Trophoblast cell (in vitro differentiated cells and primary cell): ENCODE results near the gene SCFD2.
A peak's percentile ranks its signal among the peaks of the same experiment; 100 is the strongest.

Experiments
- DNase-seq, 2 donors: peaks; one replicate each; pipeline ENCODE4 v3.0.0-alpha.2; 2016
- H2AFZ ChIP-seq: 2 replicates; pipeline ENCODE4 v1.6.1; 2013; ENCODE audit warnings: low read length, moderate library complexity, mild to moderate bottlenecking; ENCODE audit not compliant: insufficient read depth, poor library complexity
- H2AK5ac ChIP-seq: 2 replicates; pipeline ENCODE4 v1.6.1; 2013; ENCODE audit warnings: mild to moderate bottlenecking, low read length
- H2BK120ac ChIP-seq: 2 replicates; pipeline ENCODE4 v1.6.1; 2013; ENCODE audit warnings: low read length, mild to moderate bottlenecking, moderate library complexity; ENCODE audit not compliant: insufficient read depth, poor library complexity
- H2BK12ac ChIP-seq: 2 replicates; pipeline ENCODE4 v1.6.1; 2013; ENCODE audit warnings: mild to moderate bottlenecking, low read length, moderate library complexity
- H2BK5ac ChIP-seq: 2 replicates; pipeline ENCODE4 v1.6.1; 2013; ENCODE audit warnings: low read length, low read depth, moderate library complexity, mild to moderate bottlenecking; ENCODE audit not compliant: poor library complexity
- H3K14ac ChIP-seq: 2 replicates; pipeline ENCODE4 v1.6.1; 2013; ENCODE audit warnings: mild to moderate bottlenecking, low read length
- H3K18ac ChIP-seq: 2 replicates; pipeline ENCODE4 v1.6.1; 2013; ENCODE audit warnings: mild to moderate bottlenecking, low read length
- H3K23ac ChIP-seq: 2 replicates; pipeline ENCODE4 v1.6.1; 2013; ENCODE audit warnings: low read length
- H3K27ac ChIP-seq: 2 replicates; pipeline ENCODE4 v1.5.1; 2013; ENCODE audit warnings: low read depth, mild to moderate bottlenecking, inconsistent platforms, low read length, moderate library complexity
- H3K27me3 ChIP-seq: 2 replicates; pipeline ENCODE4 v1.6.1; 2013; ENCODE audit warnings: inconsistent platforms, mild to moderate bottlenecking, low read length, moderate library complexity; ENCODE audit not compliant: insufficient read depth
- H3K36me3 ChIP-seq, 2 experiments: 1 replicate in 1 of 2; 2 replicates in 1 of 2; pipeline ENCODE4 v1.6.1; 2013; ENCODE audit warnings: low read length in 2 of 2, mild to moderate bottlenecking in 2 of 2, moderate library complexity in 1 of 2; ENCODE audit not compliant: insufficient read depth in 2 of 2, control insufficient read depth in 1 of 2
- H3K4ac ChIP-seq: 2 replicates; pipeline ENCODE4 v1.6.1; 2013; ENCODE audit warnings: low read depth, mild to moderate bottlenecking, low read length, moderate library complexity
- H3K4me1 ChIP-seq, 2 experiments: 1 replicate in 1 of 2; 2 replicates in 1 of 2; pipeline ENCODE4 v1.6.1; 2013; ENCODE audit warnings: low read length in 2 of 2, mild to moderate bottlenecking in 2 of 2, moderate library complexity in 1 of 2; ENCODE audit not compliant: insufficient read depth in 2 of 2, control insufficient read depth in 1 of 2
- H3K4me2 ChIP-seq: 2 replicates; pipeline ENCODE4 v1.6.1; 2013; ENCODE audit warnings: inconsistent platforms, mild to moderate bottlenecking, low read length, moderate library complexity
- H3K4me3 ChIP-seq: 2 replicates; pipeline ENCODE4 v1.5.1; 2013; ENCODE audit warnings: mild to moderate bottlenecking, low read depth, low read length, inconsistent platforms
- H3K79me1 ChIP-seq: one replicate; pipeline ENCODE4 v1.6.1; 2013; ENCODE audit warnings: low read length
- H3K79me2 ChIP-seq: 2 replicates; pipeline ENCODE4 v1.6.1; 2013; ENCODE audit warnings: low read length, mild to moderate bottlenecking; ENCODE audit not compliant: control insufficient read depth, insufficient read depth, poor library complexity
- H3K9ac ChIP-seq: 2 replicates; pipeline ENCODE4 v1.6.1; 2013; ENCODE audit warnings: mild to moderate bottlenecking, low read length
- H3K9me3 ChIP-seq: 2 replicates; pipeline ENCODE4 v1.6.1; 2013; ENCODE audit warnings: low read depth, mild to moderate bottlenecking, control low read depth, inconsistent platforms, low read length; ENCODE audit not compliant: insufficient read depth
- H4K12ac ChIP-seq: 2 replicates; pipeline ENCODE4 v1.6.1; 2013; ENCODE audit warnings: low read depth, mild to moderate bottlenecking, low read length, moderate library complexity
- H4K8ac ChIP-seq: 2 replicates; pipeline ENCODE4 v1.6.1; 2013; ENCODE audit warnings: low read depth, mild to moderate bottlenecking, low read length, moderate library complexity
- H4K91ac ChIP-seq: one replicate; pipeline ENCODE4 v1.6.1; 2013; ENCODE audit warnings: low read depth, mild to moderate bottlenecking, low read length, moderate library complexity
- WGBS: extraction: QIAGEN DNeasy Blood & Tissue Kit; methylation state at CpG from one replicate; pipeline ENCODE4 v1.1.7; 2013; ENCODE audit warnings: missing lambda C conversion rate; ENCODE audit not compliant: insufficient read length, insufficient coverage; ENCODE audit errors: extremely low coverage; 5-methylcytosine and 5-hydroxymethylcytosine counted together

Gene SCFD2

DNA sequence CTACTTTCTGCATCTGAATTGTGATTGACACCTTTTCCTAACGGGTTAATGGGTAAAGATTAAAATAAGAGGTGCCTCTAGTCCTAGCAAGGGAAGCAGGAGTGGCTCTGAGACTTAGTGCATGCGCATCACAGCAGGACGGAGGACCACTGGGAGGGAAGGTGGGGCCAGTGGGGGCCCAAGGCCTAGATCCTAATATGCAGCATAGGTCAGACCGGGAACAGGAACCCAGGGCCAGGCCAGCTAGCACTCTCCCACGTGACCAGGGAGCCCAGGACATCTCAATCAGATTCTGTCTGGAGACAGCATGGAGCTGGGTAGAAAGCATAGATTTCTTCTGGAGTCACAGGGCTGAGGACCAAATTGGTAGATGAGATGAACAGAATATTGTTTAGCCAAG lies 448.0 kb downstream of the SCFD2 start:
- Histone ChIP-seq H4K91ac (no peak overlapping the region), H3K79me1 (peaks cover 3% of the 10 kb centered on the region), H4K12ac (no peak overlapping the region), H3K4ac (no peak overlapping the region), H4K8ac (no peak overlapping the region), H2BK120ac (no peak overlapping the region), H2BK12ac (no peak overlapping the region), H3K9ac (no peak overlapping the region), H3K9me3 (no peaks in the 10 kb centered on the region), H3K79me2 (no peaks in the 10 kb centered on the region), H3K18ac (no peak overlapping the region), H2AFZ (no peak overlapping the region), H3K14ac (no peak overlapping the region), H3K4me2 (no peak overlapping the region), H2BK5ac (no peak overlapping the region), H3K23ac (no peak overlapping the region), H3K27me3 (no peaks in the 10 kb centered on the region), H3K27ac (no peak overlapping the region), H2AK5ac (no peak overlapping the region), H3K36me3 (no peaks in the 10 kb centered on the region), H3K4me3 (no peak overlapping the region), H3K4me1 (peaks cover 3 to 15% of the 10 kb centered on the region in 2 experiments)
- DNase-seq = no peak
- WGBS = no CpG with 5 or more reads among the region's 5 CpGs

DNA sequence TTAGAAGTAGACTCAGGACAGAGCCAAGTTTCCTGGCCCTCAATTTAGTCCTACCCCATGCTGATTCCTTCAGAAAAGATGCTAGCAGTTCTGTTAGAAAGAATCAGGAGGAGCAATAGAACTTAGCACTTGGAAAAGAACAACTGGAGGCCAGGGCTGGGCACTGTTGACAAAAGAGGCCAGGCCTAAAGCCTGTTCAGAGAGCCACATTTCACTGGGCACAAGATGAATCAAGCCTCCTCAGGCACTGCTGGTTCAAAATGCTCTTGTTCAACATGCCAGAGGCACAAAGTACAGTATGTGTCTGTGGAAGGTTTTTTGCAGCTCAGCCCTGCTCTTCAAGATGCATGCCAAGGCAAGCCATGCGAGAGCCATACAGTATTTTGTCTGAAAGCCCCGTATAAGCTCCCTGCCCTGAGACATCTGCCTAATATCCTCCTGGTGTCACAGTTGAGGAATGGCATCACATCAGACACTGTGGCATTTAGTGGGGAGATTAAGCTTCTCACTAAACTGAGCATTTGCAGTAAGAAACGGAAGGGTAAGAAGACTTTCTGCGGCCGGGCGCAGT lies 450.0 kb downstream of the SCFD2 start:
- H3K4me3 ChIP-seq = no peak overlapping the region
- no peak overlapping the region for H4K12ac ChIP-seq
- H3K4me2 ChIP-seq = no peak overlapping the region
- no peaks in the 10 kb centered on the region for H3K9me3 ChIP-seq
- no peak overlapping the region for H3K23ac ChIP-seq
- no peak overlapping the region for H3K27ac ChIP-seq
- H3K18ac ChIP-seq = no peak overlapping the region
- no peak overlapping the region for H3K9ac ChIP-seq
- no peaks in the 10 kb centered on the region for H3K79me2 ChIP-seq
- WGBS = no CpG with 5 or more reads among the region's 6 CpGs
- no peak overlapping the region for H3K4ac ChIP-seq
- peak; percentile 24 to 65 for DNase-seq
- H2BK12ac ChIP-seq = peak overlapping the region; percentile 5
- H3K14ac ChIP-seq = no peak overlapping the region
- no peak overlapping the region for H2AFZ ChIP-seq
- peak overlapping the region; percentile 24 for H2BK120ac ChIP-seq
- H3K36me3 ChIP-seq = no peaks in the 10 kb centered on the region
- no peak overlapping the region for H2BK5ac ChIP-seq
- peaks cover 3% of the 10 kb centered on the region for H3K79me1 ChIP-seq
- no peak overlapping the region for H4K91ac ChIP-seq
- no peaks in the 10 kb centered on the region for H3K27me3 ChIP-seq
- peaks cover 3 to 15% of the 10 kb centered on the region in 2 experiments for H3K4me1 ChIP-seq
- no peak overlapping the region for H4K8ac ChIP-seq
- peak overlapping the region; percentile 63 for H2AK5ac ChIP-seq

DNA sequence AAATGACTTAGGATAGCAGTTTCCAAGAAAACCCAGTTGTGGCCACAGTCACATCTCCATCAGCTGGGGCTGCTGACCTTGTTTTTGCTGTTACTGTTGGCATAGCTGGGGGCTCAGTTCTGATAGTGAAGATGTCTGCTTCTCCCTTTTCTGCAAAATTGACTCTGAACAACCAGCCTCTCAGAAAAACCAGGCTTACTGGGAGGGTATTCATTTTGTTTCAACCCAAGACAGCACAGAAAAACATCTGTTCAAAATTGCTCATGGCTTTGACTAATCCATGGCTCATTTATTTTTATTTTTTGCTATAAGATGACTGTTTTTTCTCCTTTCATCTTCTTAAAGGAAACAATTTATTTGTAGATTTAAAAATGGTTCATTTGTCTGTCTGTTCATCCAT lies 450.7 kb downstream of the SCFD2 start:
- no peaks in the 10 kb centered on the region for H3K9me3 ChIP-seq
- H3K79me2 ChIP-seq = no peaks in the 10 kb centered on the region
- no peak overlapping the region for H2AK5ac ChIP-seq
- H2AFZ ChIP-seq = no peak overlapping the region
- no peak overlapping the region for H2BK12ac ChIP-seq
- H3K27me3 ChIP-seq = no peaks in the 10 kb centered on the region
- no peak overlapping the region for H3K14ac ChIP-seq
- peaks cover 3 to 15% of the 10 kb centered on the region in 2 experiments for H3K4me1 ChIP-seq
- DNase-seq = no peak
- no peak overlapping the region for H3K23ac ChIP-seq
- no peak overlapping the region for H2BK120ac ChIP-seq
- H3K18ac ChIP-seq = no peak overlapping the region
- H3K9ac ChIP-seq = no peak overlapping the region
- H3K4me2 ChIP-seq = no peak overlapping the region
- H2BK5ac ChIP-seq = no peak overlapping the region
- H4K8ac ChIP-seq = no peak overlapping the region
- peaks cover 3% of the 10 kb centered on the region for H3K79me1 ChIP-seq
- no peak overlapping the region for H4K91ac ChIP-seq
- H3K27ac ChIP-seq = no peak overlapping the region
- H3K4ac ChIP-seq = no peak overlapping the region
- no peak overlapping the region for H4K12ac ChIP-seq
- H3K4me3 ChIP-seq = no peak overlapping the region
- H3K36me3 ChIP-seq = no peaks in the 10 kb centered on the region

DNA sequence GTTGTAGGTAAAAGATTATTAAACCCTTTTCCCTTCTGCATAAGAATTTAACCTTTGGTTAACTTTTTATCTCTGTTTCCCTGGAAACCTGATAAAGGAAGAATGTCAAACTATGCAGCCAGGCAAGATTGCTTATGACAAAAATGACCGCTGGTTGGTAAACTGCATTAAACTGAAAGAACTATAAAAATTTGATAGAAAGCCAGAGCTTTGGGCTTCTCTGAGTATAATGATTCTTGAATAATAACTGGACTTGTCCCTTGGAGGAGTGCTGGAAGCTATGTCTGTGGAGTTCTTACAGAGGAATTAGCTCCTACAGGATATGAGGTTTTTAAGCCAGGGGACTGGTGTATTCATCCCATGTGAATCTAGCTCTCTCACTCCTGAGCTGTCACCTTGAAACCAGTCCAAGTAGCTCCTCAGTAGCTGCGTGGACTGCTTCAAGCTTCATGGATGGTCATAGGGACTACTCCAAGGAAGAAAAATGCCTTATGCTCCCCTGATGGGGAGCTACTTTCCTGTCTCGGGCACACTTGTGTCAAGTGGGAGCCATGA lies 451.7 kb downstream of the SCFD2 start:
- peak overlapping the region; percentile 23 for H2AFZ ChIP-seq
- no peak overlapping the region for H2BK5ac ChIP-seq

More for the DNA sequence above, 451.7 kb downstream of the SCFD2 start:
- H3K27ac ChIP-seq = peak overlapping the region; percentile 24
- H2BK120ac ChIP-seq = peak overlapping the region; percentile 14
- peak; percentile 62 to 96 for DNase-seq
- peaks cover 3% of the 10 kb centered on the region for H3K79me1 ChIP-seq
- H3K9me3 ChIP-seq = no peaks in the 10 kb centered on the region
- no peaks in the 10 kb centered on the region for H3K27me3 ChIP-seq
- H3K4me3 ChIP-seq = no peak overlapping the region
- no peak overlapping the region for H3K18ac ChIP-seq
- peak overlapping the region; percentile 4 for H3K14ac ChIP-seq
- H3K4me1 ChIP-seq = peaks cover 3 to 15% of the 10 kb centered on the region in 2 experiments
- no peaks in the 10 kb centered on the region for H3K79me2 ChIP-seq
- H3K4me2 ChIP-seq = no peak overlapping the region
- H3K4ac ChIP-seq = no peak overlapping the region
- no peaks in the 10 kb centered on the region for H3K36me3 ChIP-seq
- H3K23ac ChIP-seq = no peak overlapping the region
- peak overlapping the region; percentile 18 for H2BK12ac ChIP-seq
- WGBS = no CpG with 5 or more reads among the region's 3 CpGs
- no peak overlapping the region for H3K9ac ChIP-seq
- peak overlapping the region; percentile 18 for H2AK5ac ChIP-seq
- H4K8ac ChIP-seq = peak overlapping the region; percentile 13
- no peak overlapping the region for H4K91ac ChIP-seq
- no peak overlapping the region for H4K12ac ChIP-seq
